Measurements from ENCODE around the gene LIN7B.
"Not testable (repeated sequence)": the region's sequence is repeated elsewhere in the genome, so short reads cannot be mapped to it uniquely, and the experiment has no call there.

The LIN7B gene, protein sequence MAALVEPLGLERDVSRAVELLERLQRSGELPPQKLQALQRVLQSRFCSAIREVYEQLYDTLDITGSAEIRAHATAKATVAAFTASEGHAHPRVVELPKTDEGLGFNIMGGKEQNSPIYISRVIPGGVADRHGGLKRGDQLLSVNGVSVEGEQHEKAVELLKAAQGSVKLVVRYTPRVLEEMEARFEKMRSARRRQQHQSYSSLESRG

GRCh38 chr19:49113762-49114629 lies at the start of gene LIN7B:
TSS of gene LIN7B (plus strand) at chr19:49114370. CDS start at chr19:49114405, 35 bp downstream.
- DNase-seq (ENCODE audit: low read depth in 2 of 2, low spot score in 1 of 2) = no peak

GRCh38 chr19:49064768-49065611 lies 49.2 kb upstream of the LIN7B start, which contains the start of gene NTF4:
TSS of gene NTF4 (minus strand) at chr19:49064818. CDS start at chr19:49061997, 2,821 bp downstream.
- no peak for DNase-seq (ENCODE audit: low read depth in 2 of 2, low spot score in 1 of 2)

- DNase-seq (ENCODE audit: low read depth in 2 of 2, low spot score in 1 of 2) = no peak
Measured at GRCh38 chr19:49065905-49066512, 48.2 kb upstream of the LIN7B start.

DNA sequence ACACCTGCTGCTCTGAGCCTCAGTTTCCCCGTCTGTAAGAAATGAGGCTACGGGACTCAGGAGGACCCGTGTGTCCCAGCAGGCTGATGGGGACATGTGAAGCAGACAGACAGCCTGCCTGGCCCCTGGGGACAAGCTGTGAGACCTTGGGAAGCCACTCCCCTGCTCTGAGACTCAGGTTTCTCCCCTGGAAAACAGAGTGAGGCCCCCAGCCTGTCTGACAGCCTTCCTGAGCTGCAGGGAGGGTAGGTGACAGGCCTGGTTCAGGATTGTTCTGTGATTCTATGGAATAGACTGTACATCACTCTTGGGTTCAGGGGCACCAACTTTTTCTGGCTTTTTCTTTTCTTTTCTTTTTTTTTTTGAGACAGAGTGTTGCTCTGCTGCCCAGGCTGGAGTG lies 46.6 kb upstream of the LIN7B start:
- no peak for DNase-seq (ENCODE audit: low read depth in 2 of 2, low spot score in 1 of 2)

- DNase-seq (ENCODE audit: low read depth in 2 of 2, low spot score in 1 of 2) = no peak
Measured at GRCh38 chr19:49069026-49069425, 45.1 kb upstream of the LIN7B start.

DNA sequence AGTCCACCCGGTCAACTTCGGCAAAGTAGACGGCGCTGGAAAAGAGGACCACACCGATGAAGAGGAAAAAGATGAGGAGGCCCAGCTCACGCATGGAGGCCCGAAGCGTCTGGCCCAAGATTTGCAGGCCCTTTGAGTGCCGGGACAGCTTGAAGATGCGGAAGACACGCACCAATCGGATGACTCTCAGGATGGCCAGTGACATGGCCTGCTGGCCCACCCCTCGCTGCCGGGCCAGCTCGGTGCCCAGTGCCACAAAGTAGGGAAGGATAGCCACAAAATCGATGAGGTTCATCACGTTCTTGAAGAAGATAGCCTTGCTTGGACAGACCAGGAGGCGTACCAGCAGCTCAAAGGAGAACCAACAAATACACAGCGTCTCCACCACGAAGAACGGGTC lies 43.8 kb upstream of the LIN7B start:
- DNase-seq (ENCODE audit: low read depth in 2 of 2, low spot score in 1 of 2) = no peak

DNA sequence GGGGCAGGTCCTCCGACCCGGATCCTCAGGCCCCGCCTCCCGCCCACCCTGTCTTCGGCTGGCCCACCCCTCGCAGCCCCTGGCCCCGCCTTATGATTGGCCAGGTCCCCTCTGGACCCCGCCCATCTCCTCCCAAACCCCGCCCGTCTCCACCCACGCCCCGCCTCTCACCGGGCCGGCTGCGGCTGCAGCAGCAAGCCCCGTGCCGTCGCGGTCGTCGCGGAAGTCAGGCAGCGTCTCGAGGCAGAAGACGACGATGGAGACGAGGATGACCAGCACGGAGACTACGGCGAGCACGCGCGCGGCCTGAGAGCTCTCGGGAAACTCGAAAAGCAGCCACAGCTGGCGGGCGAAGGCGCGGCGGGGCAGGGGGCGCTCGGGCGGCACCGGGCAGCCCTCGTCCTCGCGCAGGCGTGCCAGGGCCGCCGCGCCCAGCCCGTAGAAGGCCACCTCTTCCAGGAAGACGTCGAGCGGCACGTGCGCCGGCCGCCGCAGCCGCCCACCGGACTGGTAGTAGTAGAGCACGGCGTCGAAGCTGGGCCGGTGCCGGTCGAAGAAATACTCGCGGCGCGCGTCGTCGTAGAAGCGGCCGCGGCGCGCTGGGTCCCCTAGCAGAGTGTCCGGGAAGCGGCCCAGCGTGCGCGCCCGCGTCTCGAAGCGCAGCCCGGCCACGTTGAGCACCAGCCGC lies 42.2 kb upstream of the LIN7B start:
- DNase-seq (ENCODE audit: low read depth in 2 of 2, low spot score in 1 of 2) = no peak

- DNase-seq (ENCODE audit: low read depth in 2 of 2, low spot score in 1 of 2) = no peak
Measured at GRCh38 chr19:49073514-49074378, 40.4 kb upstream of the LIN7B start.

DNA sequence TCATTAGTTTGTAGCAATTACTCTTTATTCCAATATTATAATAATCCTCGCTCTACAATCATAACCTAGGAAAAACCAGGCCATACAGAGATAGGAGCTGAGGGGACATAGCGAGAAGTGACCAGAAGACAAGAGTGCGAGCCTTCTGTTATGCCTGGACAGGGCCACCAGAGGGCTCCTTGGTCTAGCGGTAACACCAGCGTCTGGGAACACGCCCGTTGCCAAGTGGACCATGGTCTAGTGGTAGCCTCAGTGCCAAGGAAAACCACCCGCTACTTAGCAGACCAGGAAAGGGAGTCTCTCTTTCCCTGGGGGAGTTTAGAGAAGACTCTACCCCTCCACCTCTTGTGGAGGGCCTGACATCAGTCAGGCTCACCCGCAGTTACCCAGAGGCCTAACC lies 39.3 kb upstream of the LIN7B start:
- not testable (repeated sequence) for DNase-seq (ENCODE audit: low read depth in 2 of 2, low spot score in 1 of 2)

- no peak for DNase-seq (ENCODE audit: low read depth in 2 of 2, low spot score in 1 of 2)
Measured at GRCh38 chr19:49080392-49080791, 33.8 kb upstream of the LIN7B start.

DNA sequence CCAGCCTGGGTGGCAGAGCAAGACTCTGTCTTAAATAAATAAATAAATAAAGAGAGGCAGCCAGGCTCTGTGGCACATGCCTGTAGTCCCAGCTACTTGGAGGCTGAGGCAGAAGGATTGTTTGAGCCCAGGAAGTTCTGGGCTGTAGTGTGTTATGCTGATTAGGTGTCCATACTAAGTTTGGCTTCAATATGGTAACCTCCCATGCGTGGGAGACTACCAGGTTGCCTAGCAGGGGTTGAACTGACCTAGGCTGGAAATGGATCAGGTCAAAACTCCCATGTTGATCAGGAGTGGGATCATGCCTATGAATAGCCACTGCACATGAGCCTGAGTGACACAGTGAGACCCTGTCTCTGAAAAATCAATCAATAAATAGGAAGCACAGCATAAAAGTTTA lies 32.9 kb upstream of the LIN7B start:
- DNase-seq (ENCODE audit: low read depth in 2 of 2, low spot score in 1 of 2) = no peak

DNA sequence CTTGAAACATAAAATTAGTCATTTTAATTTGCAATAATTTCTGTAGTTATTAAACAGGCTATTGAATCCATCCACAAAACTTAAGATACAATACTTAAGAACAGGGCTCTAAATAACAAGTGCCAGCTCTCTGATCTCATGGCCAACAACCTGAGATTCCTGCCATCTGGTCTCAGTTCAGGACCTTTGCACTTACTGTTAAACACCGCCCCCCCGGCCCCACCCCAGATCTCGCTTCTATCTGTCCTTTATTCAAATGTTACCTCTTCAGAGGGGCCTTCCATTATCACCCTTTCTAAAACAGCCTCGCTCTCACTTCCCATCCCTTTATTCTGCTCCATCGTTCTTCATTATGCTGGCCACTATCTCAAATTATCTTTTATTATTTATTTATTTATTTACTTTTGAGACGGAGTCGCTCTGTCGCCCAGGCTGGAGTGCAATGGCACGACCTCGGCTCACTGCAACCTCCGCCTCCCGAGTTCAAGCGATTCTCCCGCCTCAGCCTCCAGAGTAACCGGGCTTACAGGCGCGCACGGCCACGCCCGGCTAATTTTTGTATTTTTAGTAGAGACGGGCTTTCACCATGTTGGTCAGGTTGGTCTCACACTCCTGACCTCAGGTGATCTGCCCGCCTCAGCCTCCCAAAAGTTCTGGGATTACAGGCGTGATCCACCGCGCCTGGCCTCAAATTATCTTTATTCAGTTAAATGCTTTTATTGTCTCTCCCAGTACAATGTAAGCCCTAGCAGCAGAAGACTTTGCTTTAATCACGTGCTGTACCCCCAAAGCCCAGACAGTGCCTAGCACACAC lies 29.8 kb upstream of the LIN7B start:
- DNase-seq (ENCODE audit: low read depth in 2 of 2, low spot score in 1 of 2) = no peak

GRCh38 chr19:49085020-49085867 lies 28.9 kb upstream of the LIN7B start, which contains the start of gene SNRNP70:
TSS of gene SNRNP70 (plus strand) at chr19:49085451. CDS start at chr19:49086415, 964 bp downstream.
- peak; percentile 94 to 99 for DNase-seq (ENCODE audit: low read depth in 2 of 2, low spot score in 1 of 2)

GRCh38 chr19:49085868-49086232 lies 28.3 kb upstream of the LIN7B start:
- no peak for DNase-seq (ENCODE audit: low read depth in 2 of 2, low spot score in 1 of 2)

DNA sequence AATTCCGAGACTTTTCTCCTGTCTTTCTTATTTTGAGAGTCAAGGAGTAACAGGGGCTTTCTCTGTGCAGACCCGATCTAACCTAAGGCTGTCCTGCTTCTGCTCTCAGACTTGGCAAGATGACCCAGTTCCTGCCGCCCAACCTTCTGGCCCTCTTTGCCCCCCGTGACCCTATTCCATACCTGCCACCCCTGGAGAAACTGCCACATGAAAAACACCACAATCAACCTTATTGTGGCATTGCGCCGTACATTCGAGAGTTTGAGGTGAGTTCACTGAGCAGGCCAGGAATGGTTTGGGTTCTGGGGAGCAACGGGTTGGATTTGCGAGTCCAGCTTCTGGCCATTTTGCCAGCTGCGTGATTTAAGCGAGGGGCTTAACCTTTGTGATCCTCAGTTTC lies 27.9 kb upstream of the LIN7B start:
- no peak for DNase-seq (ENCODE audit: low read depth in 2 of 2, low spot score in 1 of 2)

- no peak for DNase-seq (ENCODE audit: low read depth in 2 of 2, low spot score in 1 of 2)
Measured at GRCh38 chr19:49091391-49092038, 22.7 kb upstream of the LIN7B start.

DNA sequence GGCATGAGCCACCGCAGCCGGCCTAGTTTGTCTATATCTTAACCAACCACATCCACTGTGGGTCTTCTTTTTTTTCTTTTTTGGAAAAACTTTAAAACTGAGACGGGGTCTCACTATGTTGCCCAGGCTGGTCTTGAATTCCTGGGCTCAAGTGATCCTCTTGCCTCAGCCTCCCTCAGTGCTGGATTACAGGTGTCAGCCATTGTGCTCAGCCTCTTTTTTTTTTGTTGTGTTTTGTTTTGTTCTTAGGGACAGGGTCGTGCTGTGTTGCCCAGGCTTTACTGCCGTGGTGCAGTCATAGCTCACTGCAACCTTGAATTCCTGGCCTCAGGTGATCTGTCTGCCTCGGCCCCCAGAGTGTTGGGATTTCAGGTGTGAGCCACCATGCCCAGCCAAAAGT lies 21.5 kb upstream of the LIN7B start:
- no peak for DNase-seq (ENCODE audit: low read depth in 2 of 2, low spot score in 1 of 2)
